Stimulated activated CD4-positive, alpha-beta T cell treated with anti-CD3 and anti-CD28 coated beads, Interleukin-2, amount 100 ng/mL, for 24 hours (primary cell): ENCODE data around the gene DGCR2.

ENCODE experiments used
- DNase-seq, 2 donors: peaks; one replicate each; pipeline ENCODE4 v3.0.0-alpha.2; 2020

DGCR2 gene

GRCh38 chr22:19143967-19144400, 21.8 kb upstream of the DGCR2 start:
- peak; percentile 40 for DNase-seq

GRCh38 chr22:19143212-19143611, 21.0 kb upstream of the DGCR2 start:
- no peak for DNase-seq

- DNase-seq: no peak
These were observed 20.2 kb upstream of the DGCR2 start for GRCh38 chr22:19142394-19142793.

GRCh38 chr22:19139974-19140373, 17.8 kb upstream of the DGCR2 start:
- no peak for DNase-seq

GRCh38 chr22:19139001-19139356, 16.8 kb upstream of the DGCR2 start:
- no peak for DNase-seq

- DNase-seq: no peak
These were observed 16.2 kb upstream of the DGCR2 start for GRCh38 chr22:19138217-19139000.

- no peak for DNase-seq
These were observed 15.4 kb upstream of the DGCR2 start for GRCh38 chr22:19137384-19138216.

- DNase-seq: no peak
These were observed 14.7 kb upstream of the DGCR2 start for GRCh38 chr22:19136915-19137314.

GRCh38 chr22:19134874-19135273, 12.7 kb upstream of the DGCR2 start:
- DNase-seq: no peak

- DNase-seq: no peak
These were observed 12.1 kb upstream of the DGCR2 start for GRCh38 chr22:19134176-19134831.

GRCh38 chr22:19133561-19133960, 11.3 kb upstream of the DGCR2 start:
- no peak for DNase-seq

GRCh38 chr22:19132693-19133400, 10.6 kb upstream of the DGCR2 start:
- no peak for DNase-seq

GRCh38 chr22:19132153-19132552, 9.9 kb upstream of the DGCR2 start:
- DNase-seq: no peak

GRCh38 chr22:19131685-19132015, 9.4 kb upstream of the DGCR2 start:
- no peak for DNase-seq

- DNase-seq: no peak
These were observed 8.9 kb upstream of the DGCR2 start, which contains the start of gene TSSK2 for GRCh38 chr22:19130959-19131684. Gene TSSK2, plus strand, starts transcription at chr22:19131308. Its CDS starts 92 bp downstream, at chr22:19131400.

- DNase-seq: no peak
These were observed 7.7 kb upstream of the DGCR2 start for GRCh38 chr22:19129871-19130270.

- no peak for DNase-seq
These were observed 6.9 kb upstream of the DGCR2 start for GRCh38 chr22:19128946-19129727.

- no peak for DNase-seq
These were observed 5.8 kb upstream of the DGCR2 start for GRCh38 chr22:19128009-19128401.

GRCh38 chr22:19127329-19128008, 5.3 kb upstream of the DGCR2 start:
- DNase-seq: no peak

GRCh38 chr22:19126309-19127273, 4.4 kb upstream of the DGCR2 start:
- DNase-seq: no peak
